SK-N-SH (cell line): Measurements from ENCODE around the gene MAST4. TPM values are rescaled to one million over a fixed set of nuclear protein-coding genes. Genes with fewer than 3 reads are reported as not detected.

Experiments used
- CTCF ChIA-PET: fragments of 300-600, 350-600 bp; formaldehyde crosslinking; extraction: SDS; loops from one replicate; lab custom pipeline; 2021; lab: Yijun Ruan, JAX
- POLR2A ChIA-PET: fragments of 350-600 bp; sonication (Branson Sonifier 250); formaldehyde crosslinking; extraction: SDS; loops from one replicate; lab custom pipeline; 2020; ENCODE audit warnings: antibody characterized with exemption, inconsistent platforms; lab: Yijun Ruan, JAX
- DNase-seq: peaks from one replicate; pipeline ENCODE4 v3.0.0; 2012
- H2AFZ ChIP-seq: fragments of 200-600 bp; sonication (generic); 2 replicates; pipeline ENCODE4 v1.8.1; 2016; ENCODE audit warnings: antibody characterized with exemption, mild to moderate bottlenecking, low read depth
- H3F3A ChIP-seq: fragments of 200-600 bp; sonication (generic); replicated peaks from 2 replicates; pipeline ENCODE3; 2016; ENCODE audit warnings: antibody characterized with exemption, mild to moderate bottlenecking; ENCODE audit not compliant: insufficient read depth
- H3K27ac ChIP-seq, 2 experiments: fragments of 200-500 bp in 1 of 2; fragments of 200-600 bp in 1 of 2; sonication (Bioruptor generic) in 1 of 2; sonication (generic), shearing (Covaris generic) in 1 of 2; 2 replicates each; pipeline versions ENCODE4 v1.5.1 to v1.6.1; 2014 to 2016; ENCODE audit warnings: low read depth in 2 of 2, inconsistent platforms in 1 of 2, low read length in 1 of 2, mild to moderate bottlenecking in 1 of 2, mixed read lengths in 1 of 2
- H3K27me3 ChIP-seq: fragments of 200-600 bp; sonication (generic), shearing (Covaris generic); 2 replicates; pipeline ENCODE4 v1.6.1; 2016; ENCODE audit warnings: mixed run types; ENCODE audit not compliant: insufficient read depth
- H3K36me3 ChIP-seq, 2 experiments: fragments of 200-500 bp in 1 of 2; fragments of 200-600 bp in 1 of 2; sonication (Bioruptor generic) in 1 of 2; sonication (generic) in 1 of 2; replicated peaks in 1 of 2; 2 replicates each; pipeline versions ENCODE3 to v1.5.1; 2014 to 2016; ENCODE audit warnings: low read length in 1 of 2, mild to moderate bottlenecking in 1 of 2; ENCODE audit not compliant: insufficient read depth in 2 of 2, control insufficient read depth in 1 of 2
- H3K4me1 ChIP-seq, 2 experiments: fragments of 200-500 bp in 1 of 2; fragments of 200-600 bp in 1 of 2; sonication (Bioruptor generic) in 1 of 2; sonication (generic), shearing (Covaris generic) in 1 of 2; 2 replicates each; pipeline versions ENCODE4 v1.5.1 to v1.6.1; 2014 to 2016; ENCODE audit warnings: low read depth in 1 of 2, low read length in 1 of 2, mixed run types in 1 of 2; ENCODE audit not compliant: insufficient read depth in 2 of 2, control insufficient read depth in 1 of 2
- H3K4me2 ChIP-seq: fragments of 200-600 bp; sonication (generic), shearing (Covaris generic); 2 replicates; pipeline ENCODE4 v1.6.1; 2017; ENCODE audit warnings: mixed run types
- H3K4me3 ChIP-seq, 2 experiments: fragments of 200-500 bp in 1 of 2; fragments of 200-600 bp in 1 of 2; sonication (Bioruptor generic) in 1 of 2; sonication (generic), shearing (Covaris generic) in 1 of 2; 2 replicates each; pipeline versions ENCODE4 v1.5.1 to v1.8.1; 2014 to 2016; ENCODE audit warnings: low read depth in 2 of 2, inconsistent platforms in 1 of 2, low read length in 1 of 2, mild to moderate bottlenecking in 1 of 2, mixed read lengths in 1 of 2, moderate library complexity in 1 of 2
- H3K79me2 ChIP-seq: fragments of 200-600 bp; sonication (generic); 2 replicates; pipeline ENCODE4 v1.8.1; 2017; ENCODE audit warnings: mild to moderate bottlenecking; ENCODE audit not compliant: insufficient read depth
- H3K9ac ChIP-seq: fragments of 200-600 bp; sonication (generic); 2 replicates; pipeline ENCODE4 v1.6.1; 2017; ENCODE audit warnings: mixed run types
- H3K9me2 ChIP-seq: fragments of 200-600 bp; sonication (generic); 2 replicates; pipeline ENCODE4 v1.6.1; 2017; ENCODE audit warnings: mixed run types
- H3K9me3 ChIP-seq: fragments of 200-600 bp; sonication (generic); 2 replicates; pipeline ENCODE4 v1.6.1; 2017; ENCODE audit warnings: mixed run types, mild to moderate bottlenecking, moderate library complexity
- H4K20me1 ChIP-seq: fragments of 200-600 bp; sonication (generic); 2 replicates; pipeline ENCODE4 v1.6.1; 2017; ENCODE audit warnings: mild to moderate bottlenecking, mixed run types; ENCODE audit not compliant: insufficient read depth
- EP300 ChIP-seq, 2 experiments: IDR thresholded peaks; 2 replicates each; pipeline versions ENCODE4 v1.4.0 to v1.6.1; 2012; ENCODE audit warnings: borderline replicate concordance in 1 of 2, low read depth in 1 of 2, low read length in 1 of 2
- FOSL2 ChIP-seq: IDR thresholded peaks from 2 replicates; pipeline ENCODE4 v1.4.0; 2012; ENCODE audit warnings: low read depth, mild to moderate bottlenecking, moderate library complexity, borderline replicate concordance
- FOXM1 ChIP-seq: IDR thresholded peaks from 2 replicates; pipeline ENCODE4 v1.4.0; 2012; ENCODE audit warnings: low read depth, mild to moderate bottlenecking
- GABPA ChIP-seq: IDR thresholded peaks from 2 replicates; pipeline ENCODE4 v1.4.0; 2012; ENCODE audit warnings: low read depth, mild to moderate bottlenecking
- IRF3 ChIP-seq: fragments of 150-350 bp; IDR thresholded peaks from 2 replicates; pipeline ENCODE4 v1.6.1; 2016; ENCODE audit warnings: mild to moderate bottlenecking, low read depth, low read length
- JUND ChIP-seq: IDR thresholded peaks from 2 replicates; pipeline ENCODE4 v1.4.0; 2012
- MAX ChIP-seq: IDR thresholded peaks from 2 replicates; pipeline ENCODE4 v1.4.0; 2012; ENCODE audit warnings: low read depth
- MEF2A ChIP-seq: IDR thresholded peaks from 2 replicates; pipeline ENCODE4 v1.4.0; 2012; ENCODE audit warnings: low read depth, borderline replicate concordance
- MXI1 ChIP-seq: IDR thresholded peaks from 2 replicates; pipeline ENCODE4 v1.6.1; 2012; ENCODE audit warnings: mild to moderate bottlenecking, low read depth, low read length, improper control_type of control experiment
- NFIC ChIP-seq: IDR thresholded peaks from 2 replicates; pipeline ENCODE4 v1.4.0; 2012; ENCODE audit warnings: borderline replicate concordance
- RAD21 ChIP-seq: IDR thresholded peaks from 2 replicates; pipeline ENCODE4 v1.6.1; 2012; ENCODE audit warnings: mild to moderate bottlenecking, low read length
- REST ChIP-seq: IDR thresholded peaks from 2 replicates; pipeline ENCODE4 v1.6.1; 2012; ENCODE audit warnings: mild to moderate bottlenecking, low read depth, low read length, moderate library complexity
- RFX5 ChIP-seq: IDR thresholded peaks from 2 replicates; pipeline ENCODE4 v1.6.1; 2012; ENCODE audit warnings: mild to moderate bottlenecking, improper control_type of control experiment, low read length
- SIN3A ChIP-seq: IDR thresholded peaks from 2 replicates; pipeline ENCODE4 v1.6.1; 2012; ENCODE audit warnings: low read depth, mild to moderate bottlenecking, low read length, moderate library complexity, borderline replicate concordance
- SMC3 ChIP-seq: IDR thresholded peaks from 2 replicates; pipeline ENCODE4 v1.6.1; 2012; ENCODE audit warnings: low read depth, low read length, improper control_type of control experiment
- TAF1 ChIP-seq: IDR thresholded peaks from 2 replicates; pipeline ENCODE4 v1.6.1; 2012; ENCODE audit warnings: low read depth, mild to moderate bottlenecking, low read length, moderate library complexity, borderline replicate concordance
- TEAD4 ChIP-seq: IDR thresholded peaks from 2 replicates; pipeline ENCODE4 v1.4.0; 2012; ENCODE audit warnings: mild to moderate bottlenecking, borderline replicate concordance; ENCODE audit not compliant: insufficient read depth
- YY1 ChIP-seq: IDR thresholded peaks from 2 replicates; pipeline ENCODE4 v1.4.0; 2012; ENCODE audit warnings: low read depth, mild to moderate bottlenecking
- WGBS: methylation state at CpG from one replicate; pipeline ENCODE4 v1.1.6; 2017; ENCODE audit warnings: low lambda C conversion rate; 5-methylcytosine and 5-hydroxymethylcytosine counted together
- polyA plus RNA-seq, 3 experiments: library from polyadenylated mRNA; depleted of rRNA; stranded (reverse); fragments of >200 nt; gene quantifications; 2 replicates each; pipeline ENCODE4 v1.2.3, GENCODE V29; 2012

MAST4 gene
- polyA plus RNA-seq, 1 of the 3 experiments (the other 2 are of a cell fraction), result 2.2 TPM

GRCh38 chr5:66553368-66553912, 42.8 kb upstream of the MAST4 start:
- POLR2A ChIA-PET, result no interaction called here

More at GRCh38 chr5:66553368-66553912, 42.8 kb upstream of the MAST4 start:
- no peaks in the 10 kb centered on the region for H3K36me3 ChIP-seq
- no peak overlapping the region for H3K4me2 ChIP-seq
- TF ChIP-seq RFX5, result no peak
- no peak for TF ChIP-seq TEAD4
- TF ChIP-seq FOSL2, result no peak
- TF ChIP-seq SIN3A, result no peak
- no peak for TF ChIP-seq RAD21
- TF ChIP-seq FOXM1, result no peak
- TF ChIP-seq EP300 (IDR thresholded peaks at IDR 0.05; ENCODE audit: borderline replicate concordance in 1 of 2, low read depth in 1 of 2, low read length in 1 of 2), result no peak
- TF ChIP-seq GABPA, result no peak
- no peak for TF ChIP-seq MAX
- TF ChIP-seq IRF3, result no peak
- no peak for TF ChIP-seq YY1
- TF ChIP-seq MXI1, result no peak
- TF ChIP-seq JUND, result no peak
- TF ChIP-seq SMC3, result no peak
- no peak for TF ChIP-seq TAF1
- no peak for TF ChIP-seq REST
- TF ChIP-seq NFIC, result no peak
- no peak for TF ChIP-seq MEF2A
- H3K4me3 ChIP-seq, result no peak overlapping the region
- H3K79me2 ChIP-seq, result no peaks in the 10 kb centered on the region
- no peak overlapping the region for H2AFZ ChIP-seq
- WGBS, result 11% methylated on average over 1 of the region's 1 CpG
- no peaks in the 10 kb centered on the region for H3K4me1 ChIP-seq
- H3K9me3 ChIP-seq, result no peaks in the 10 kb centered on the region
- H3K9me2 ChIP-seq, result no peaks in the 10 kb centered on the region
- no peaks in the 10 kb centered on the region for H3F3A ChIP-seq
- H3K9ac ChIP-seq, result no peak overlapping the region
- H4K20me1 ChIP-seq, result no peaks in the 10 kb centered on the region
- DNase-seq, result no peak
- CTCF ChIA-PET, result no interaction called here
- H3K27ac ChIP-seq, result no peak overlapping the region
- H3K27me3 ChIP-seq, result no peaks in the 10 kb centered on the region
